HepG2 (cell line): ENCODE results near the gene LYPLA2. TPM values are rescaled to one million over a fixed set of nuclear protein-coding genes. Genes with fewer than 3 reads are reported as not detected.

Experiments
- ASH2L ChIP-seq: fragments of 300-600, 200-600 bp; sonication (generic); IDR thresholded peaks from 2 replicates; pipeline ENCODE4 v1.7.0; 2017; ENCODE audit warnings: low read depth, mild to moderate bottlenecking, moderate library complexity, mixed read lengths, low read length; ENCODE audit not compliant: insufficient read length
- BCLAF1 ChIP-seq: fragments of 450-650 bp; IDR thresholded peaks from 2 replicates; pipeline ENCODE4 v1.6.1; 2017; ENCODE audit warnings: mild to moderate bottlenecking
- CBX1 ChIP-seq: IDR thresholded peaks from one replicate; pipeline ENCODE4 v1.6.1; 2016; ENCODE audit warnings: antibody characterized with exemption, low read depth
- CREB3 ChIP-seq: sonication (generic); formaldehyde crosslinking; IDR thresholded peaks from 2 replicates; pipeline ENCODE4 v1.5.0; 2020; ENCODE audit warnings: missing genetic modification reagents
- HDAC1 ChIP-seq: sonication (generic); formaldehyde crosslinking; IDR thresholded peaks from 2 replicates; pipeline ENCODE4 v1.5.1; 2020; ENCODE audit warnings: mild to moderate bottlenecking, missing genetic modification reagents
- IRF9 ChIP-seq: sonication (generic); formaldehyde crosslinking; IDR thresholded peaks from 2 replicates; pipeline ENCODE4 v1.8.0; 2022; ENCODE audit warnings: missing genetic modification reagents, mild to moderate bottlenecking, borderline replicate concordance
- KDM3A ChIP-seq: IDR thresholded peaks from 2 replicates; pipeline ENCODE4 v1.6.1; 2018; ENCODE audit warnings: low read depth, missing compliant biosample characterization
- NPAS2 ChIP-seq: sonication (generic); formaldehyde crosslinking; IDR thresholded peaks from 2 replicates; pipeline ENCODE4 v1.8.0; 2022; ENCODE audit warnings: mild to moderate bottlenecking, missing genetic modification reagents, borderline replicate concordance
- POLR2A ChIP-seq, 2 experiments: IDR thresholded peaks; 2 replicates each; pipeline ENCODE4 v1.6.1; 2011; ENCODE audit warnings: low read depth in 2 of 2, low read length in 2 of 2, mild to moderate bottlenecking in 1 of 2, moderate library complexity in 1 of 2; ENCODE audit not compliant: insufficient read depth in 1 of 2
- ZBTB26 ChIP-seq: IDR thresholded peaks from 2 replicates; pipeline ENCODE4 v1.6.1; 2016; ENCODE audit warnings: missing compliant biosample characterization, missing genetic modification reagents, borderline replicate concordance
- ZBTB46 ChIP-seq: sonication (generic); formaldehyde crosslinking; IDR thresholded peaks from 2 replicates; pipeline ENCODE4 v1.4.0; 2020; ENCODE audit warnings: mild to moderate bottlenecking, missing genetic modification reagents, borderline replicate concordance
- ZNF280B ChIP-seq: sonication (generic); formaldehyde crosslinking; IDR thresholded peaks from 2 replicates; pipeline ENCODE4 v1.5.0; 2020; ENCODE audit warnings: missing genetic modification reagents, mild to moderate bottlenecking, borderline replicate concordance
- ZNF292 ChIP-seq: sonication (generic); formaldehyde crosslinking; IDR thresholded peaks from 2 replicates; pipeline ENCODE4 v1.8.1; 2022; ENCODE audit warnings: mild to moderate bottlenecking, low read depth, missing genetic modification reagents, borderline replicate concordance
- ZNF383 ChIP-seq: sonication (generic); formaldehyde crosslinking; IDR thresholded peaks from 2 replicates; pipeline ENCODE4 v1.4.0; 2020; ENCODE audit warnings: missing genetic modification reagents, mild to moderate bottlenecking, borderline replicate concordance
- ZNF687 ChIP-seq: sonication (generic); formaldehyde crosslinking; IDR thresholded peaks from 2 replicates; pipeline ENCODE4 v1.5.1; 2020; ENCODE audit warnings: mild to moderate bottlenecking, missing genetic modification reagents, moderate library complexity
- polyA plus RNA-seq, 8 experiments: library from polyadenylated mRNA; depleted of rRNA in 3 of 8; stranded (reverse) in 7 of 8; unstranded in 1 of 8; fragments of >200 nt; fragmentation: Illumina TruSeq in 4 of 8; extraction: Trizol in 4 of 8; gene quantifications; 2 replicates each; pipeline versions ENCODE4 v1.2.1 to v1.2.3, GENCODE V29; 2011 to 2016; ENCODE audit warnings: low read depth in 4 of 8, missing spikeins in 1 of 8, mixed read lengths in 1 of 8; ENCODE audit not compliant: insufficient read depth in 1 of 8
- total RNA-seq, 5 experiments: library from RNA; depleted of rRNA; stranded (reverse); fragments of >200 nt; fragmentation: Illumina TruSeq; extraction: Trizol; gene quantifications; 2 replicates each; pipeline ENCODE4 v1.2.3, GENCODE V29; 2016; ENCODE audit warnings: low read depth in 1 of 5

LYPLA2 gene
- total and polyA plus RNA-seq, 2 of the 13 experiments (the other 11 are each of a cell fraction or from before 2014, with no cell fraction given) = 72.1 to 73.2 TPM

- TF ChIP-seq BCLAF1 (no peak), ZNF383 (CRISPR knock-in tag) (no peak), CBX1 (no peak), KDM3A (CRISPR knock-in tag) (no peak), ZBTB26 (no peak), ASH2L (no peak), POLR2A (IDR thresholded peaks at IDR 0.05; ENCODE audit: insufficient read depth in 1 of 2, low read depth in 2 of 2, low read length in 2 of 2) (0 out of 4 replicates have a peak, but pooled peaks of 1 of the 2 experiments have one; percentile 40), IRF9 (CRISPR knock-in tag) (no peak), ZNF687 (CRISPR knock-in tag) (peak; percentile 64), ZBTB46 (CRISPR knock-in tag) (no peak), ZNF292 (no peak), ZNF280B (CRISPR knock-in tag) (no peak), CREB3 (CRISPR knock-in tag) (no peak), HDAC1 (CRISPR knock-in tag) (peak; percentile 34; the same call in 1 of the 2 replicates), NPAS2 (CRISPR knock-in tag) (no peak)
Observed at GRCh38 chr1:23837908-23838307, 47.0 kb downstream of the LYPLA2 start (continued).
